DMS 273 treated with DMSO at 0.1 percent for 48 hours (cell line): ENCODE data around the gene SCO2.
A peak's percentile ranks its signal among the peaks of the same experiment; 100 is the strongest.

Source experiments
- DNase-seq: peaks from one replicate; lab custom pipeline; 2025; lab: John Stamatoyannopoulos, UW

The SCO2 gene, protein sequence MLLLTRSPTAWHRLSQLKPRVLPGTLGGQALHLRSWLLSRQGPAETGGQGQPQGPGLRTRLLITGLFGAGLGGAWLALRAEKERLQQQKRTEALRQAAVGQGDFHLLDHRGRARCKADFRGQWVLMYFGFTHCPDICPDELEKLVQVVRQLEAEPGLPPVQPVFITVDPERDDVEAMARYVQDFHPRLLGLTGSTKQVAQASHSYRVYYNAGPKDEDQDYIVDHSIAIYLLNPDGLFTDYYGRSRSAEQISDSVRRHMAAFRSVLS

DNA sequence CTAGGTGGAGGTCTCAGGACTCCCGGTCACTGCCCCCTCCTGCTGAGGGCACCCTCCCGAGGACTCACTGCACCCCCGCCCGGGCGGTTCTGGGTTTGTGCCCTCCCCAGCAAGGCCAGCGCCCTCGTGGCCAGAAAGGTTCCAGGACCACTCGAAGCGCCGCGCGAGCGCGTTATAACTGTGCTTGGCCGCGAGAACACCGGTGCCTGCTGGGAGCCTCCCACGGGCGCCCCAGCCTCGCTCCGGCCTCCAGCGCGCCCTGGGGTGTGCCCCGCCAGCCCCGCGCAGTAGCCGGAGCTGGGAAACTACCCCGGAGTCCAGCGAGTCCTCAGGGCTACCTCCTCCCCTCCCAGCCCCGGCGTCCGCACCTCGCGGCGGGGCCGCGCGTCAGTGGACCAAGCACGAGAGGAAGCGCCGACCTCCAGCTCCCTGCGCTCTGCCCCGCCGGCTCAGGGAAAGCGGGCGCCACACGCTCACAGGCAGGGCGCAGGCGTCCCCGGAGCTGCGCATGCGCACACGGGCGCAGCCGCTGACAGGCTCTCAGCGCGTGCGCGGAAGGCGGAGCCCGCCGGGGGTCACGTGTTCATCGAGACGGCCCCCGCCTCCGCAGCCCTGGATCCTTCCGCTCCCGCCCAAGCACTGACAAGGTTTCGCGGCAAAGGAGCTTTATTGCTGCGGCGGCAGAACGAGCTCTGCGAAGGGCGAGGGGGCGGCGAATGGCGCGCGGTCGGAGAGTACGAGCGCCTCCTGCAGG is at the start of gene SCO2:
Gene SCO2 (minus strand): TSS at position 495 of the 754 bp plus-strand sequence. CDS start 1,187 bp downstream, outside the sequence.
- peak; percentile 83 for DNase-seq

DNA sequence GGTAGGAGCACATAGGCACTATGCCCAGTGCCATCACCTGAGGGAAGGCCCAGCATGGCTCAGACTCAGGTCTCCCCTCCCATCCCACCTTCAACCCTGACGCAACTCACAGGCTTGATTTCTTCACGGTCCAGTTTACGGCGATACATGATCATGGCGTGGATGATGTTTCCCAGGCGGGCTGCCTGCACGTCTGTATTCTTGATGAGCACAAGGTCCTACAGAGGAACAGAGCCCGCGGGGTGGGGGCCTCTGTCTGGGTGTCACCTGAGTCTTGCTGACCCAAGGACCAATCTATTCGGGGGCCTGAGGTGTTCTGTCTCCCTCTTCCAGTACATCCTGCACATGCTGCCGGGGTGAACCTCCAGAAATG is 49.0 kb upstream of the SCO2 start:
- DNase-seq: no peak

DNA sequence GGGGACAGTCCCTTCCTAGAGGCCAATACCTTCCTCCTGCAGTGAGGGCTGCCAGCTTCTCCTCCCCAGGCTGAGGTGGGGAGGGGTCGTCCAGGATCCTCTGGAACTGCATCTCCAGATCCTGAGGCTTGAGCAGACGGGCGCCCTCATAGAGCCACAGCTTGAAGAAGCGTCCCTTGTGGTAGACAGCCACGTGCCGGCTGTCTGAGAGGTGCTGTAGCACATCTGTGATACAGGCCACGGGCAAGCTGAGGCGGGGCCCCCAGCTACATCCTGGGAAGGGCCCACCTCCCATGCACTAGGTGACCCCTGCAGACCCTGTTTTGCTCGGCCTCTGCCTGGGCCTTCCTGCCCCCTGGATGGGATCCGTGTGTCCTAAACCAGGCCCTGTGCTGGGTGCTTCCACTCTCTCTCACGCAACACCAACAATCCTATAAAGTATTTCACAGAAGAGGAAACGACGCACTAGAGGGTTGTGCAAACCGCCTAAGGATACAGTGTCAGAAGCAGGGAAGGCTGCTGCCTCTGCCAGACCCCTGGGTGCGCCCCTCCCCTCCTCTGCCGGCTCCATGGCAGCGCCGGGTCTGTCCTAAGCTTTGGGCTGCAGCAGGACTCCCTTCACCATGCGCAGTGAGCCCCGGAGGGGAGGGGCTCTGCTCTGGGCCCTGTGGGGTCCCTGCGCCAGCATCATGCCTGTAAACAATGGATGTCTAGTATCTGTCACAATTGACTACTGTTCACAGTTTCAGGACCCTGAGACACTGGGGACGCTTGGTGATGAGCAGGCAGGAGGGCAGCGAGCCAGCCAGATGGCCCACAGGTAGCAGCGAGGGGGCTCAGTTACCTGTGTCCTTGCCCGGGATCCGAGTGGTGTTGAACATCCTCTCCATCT is 48.3 kb upstream of the SCO2 start:
- no peak for DNase-seq

DNA sequence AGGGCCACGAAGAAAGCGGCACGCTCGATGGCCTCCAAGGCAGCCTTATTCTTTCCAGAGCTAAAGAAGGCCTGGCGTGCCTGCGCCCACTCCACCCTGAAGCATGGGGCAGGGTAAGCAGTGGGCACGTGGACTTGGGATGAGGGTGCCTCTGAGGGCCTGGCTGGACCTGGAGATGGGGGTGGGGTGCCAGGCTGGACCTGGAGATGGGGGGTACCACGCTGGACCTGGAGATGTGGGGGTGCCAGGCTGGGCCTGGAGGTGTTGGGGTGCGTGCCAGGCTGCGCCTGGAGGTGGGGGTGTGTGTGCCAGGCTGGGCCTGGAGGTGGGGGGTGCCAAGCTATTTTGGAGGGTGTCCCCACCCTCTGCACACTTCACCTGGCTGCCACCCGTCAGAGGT is 47.6 kb upstream of the SCO2 start:
- no peak for DNase-seq

DNA sequence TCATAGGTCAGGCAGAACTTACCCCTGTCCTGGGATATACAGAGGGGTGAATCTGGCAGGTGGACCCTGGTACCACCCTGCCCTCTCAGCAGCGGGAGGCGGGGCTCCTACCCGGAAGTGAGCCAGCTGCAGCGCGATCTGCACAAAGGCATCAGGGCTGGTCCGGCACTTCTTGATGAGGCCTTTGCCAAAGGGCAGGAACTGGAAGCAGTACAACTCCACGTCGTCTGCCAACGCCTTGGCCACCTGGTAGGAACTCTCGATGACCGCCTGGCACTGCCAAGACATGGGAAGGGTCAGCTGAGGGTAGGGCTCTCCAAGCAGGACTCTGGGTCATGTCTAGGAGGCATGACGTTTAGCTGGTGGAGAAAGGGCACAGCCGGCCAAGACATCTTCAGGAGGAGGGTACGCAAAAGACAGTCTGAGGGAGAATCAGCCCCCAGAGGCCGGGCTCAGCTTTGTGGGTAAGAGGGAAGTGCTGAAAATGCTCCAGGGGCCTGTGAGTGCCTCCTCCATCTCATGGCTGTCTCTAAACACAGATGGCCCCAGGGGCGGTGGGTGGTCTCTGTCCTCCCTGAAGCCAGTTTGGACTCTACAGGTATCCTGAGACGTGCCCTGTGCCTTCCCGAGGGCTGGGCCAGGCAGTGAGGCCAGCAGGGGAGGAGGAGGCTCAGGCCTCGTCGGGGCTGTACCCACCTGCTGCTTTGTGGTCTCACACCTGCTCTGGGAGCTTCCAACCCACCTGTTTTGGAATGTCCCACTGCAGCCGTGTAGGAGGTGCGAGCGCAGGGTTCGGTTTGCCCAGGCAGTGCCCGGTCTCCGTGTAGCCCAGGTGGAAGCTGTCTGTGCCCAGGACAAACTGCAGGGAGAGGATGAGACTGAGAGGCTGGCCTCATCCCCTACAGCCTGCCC is 46.1 kb upstream of the SCO2 start:
- no peak for DNase-seq

DNA sequence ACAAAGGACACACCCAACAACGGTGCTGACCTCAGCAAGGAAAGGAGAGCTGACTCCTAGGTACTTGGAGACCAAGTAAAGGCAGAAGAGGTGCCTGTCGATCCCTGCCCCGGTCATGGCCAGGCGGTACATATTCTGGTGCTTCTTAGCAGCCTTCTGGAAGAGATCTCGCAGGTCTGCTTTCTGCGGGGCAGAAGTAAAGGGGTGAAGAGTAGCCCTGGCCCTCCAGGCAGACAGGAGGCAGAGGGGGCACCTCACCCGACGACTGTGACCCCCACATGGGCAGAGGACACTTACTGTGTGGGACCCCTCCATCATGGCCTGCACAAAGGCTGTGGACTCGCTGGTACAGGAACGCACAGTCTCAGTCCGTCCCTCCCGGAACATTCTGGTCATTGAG is 45.5 kb upstream of the SCO2 start:
- DNase-seq: no peak

DNA sequence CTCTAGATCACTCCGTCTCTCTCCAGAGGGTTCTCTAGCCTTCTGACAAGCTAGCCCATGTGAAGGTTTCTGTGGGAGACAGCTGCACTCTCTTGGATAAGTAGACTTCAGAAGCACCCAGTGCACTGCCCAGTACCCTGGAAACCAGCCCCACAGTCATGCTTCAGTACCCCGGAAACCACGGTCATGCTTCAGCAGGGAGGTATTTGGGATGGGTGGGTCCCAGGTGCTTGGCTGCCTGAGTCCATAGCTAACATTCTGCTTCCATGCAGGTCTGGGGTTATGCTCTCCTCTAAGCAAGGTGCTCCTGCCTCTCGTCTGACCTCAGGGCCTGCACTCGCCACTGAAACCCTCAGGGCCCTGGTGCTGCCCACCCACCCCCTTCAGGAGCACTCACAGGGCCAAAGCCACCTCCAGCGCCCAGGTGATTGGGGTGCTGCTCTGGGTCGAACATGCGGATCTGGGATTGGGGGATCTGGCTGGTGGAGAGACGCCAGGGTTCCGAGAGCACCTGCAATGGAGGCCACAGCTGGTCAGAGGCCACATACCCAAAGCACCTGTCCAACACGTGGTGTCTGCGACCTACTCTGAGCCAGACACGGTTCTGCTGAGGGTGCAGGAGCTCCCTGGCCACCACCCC is 44.6 kb upstream of the SCO2 start:
- no peak for DNase-seq

DNA sequence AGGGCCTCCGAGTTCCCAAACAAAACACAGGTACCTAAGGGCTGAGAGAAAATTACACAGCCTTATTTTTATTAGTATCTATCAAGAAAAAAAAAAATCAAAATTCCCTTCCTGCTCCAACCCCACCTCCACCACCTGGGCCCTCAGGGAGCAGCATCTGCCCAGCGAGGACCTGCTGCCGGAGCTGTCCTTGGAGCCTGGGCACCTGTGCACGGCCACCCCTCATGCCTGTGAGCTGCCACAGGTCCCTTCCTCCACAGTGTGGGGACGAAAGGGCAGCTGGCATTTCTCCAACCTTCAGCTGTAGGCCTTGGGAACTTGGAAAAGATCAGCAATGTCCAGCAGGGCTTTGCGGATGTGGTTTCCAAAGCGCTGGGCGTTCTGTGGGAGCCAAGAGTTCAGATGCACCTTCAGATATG is 43.7 kb upstream of the SCO2 start:
- DNase-seq: no peak

DNA sequence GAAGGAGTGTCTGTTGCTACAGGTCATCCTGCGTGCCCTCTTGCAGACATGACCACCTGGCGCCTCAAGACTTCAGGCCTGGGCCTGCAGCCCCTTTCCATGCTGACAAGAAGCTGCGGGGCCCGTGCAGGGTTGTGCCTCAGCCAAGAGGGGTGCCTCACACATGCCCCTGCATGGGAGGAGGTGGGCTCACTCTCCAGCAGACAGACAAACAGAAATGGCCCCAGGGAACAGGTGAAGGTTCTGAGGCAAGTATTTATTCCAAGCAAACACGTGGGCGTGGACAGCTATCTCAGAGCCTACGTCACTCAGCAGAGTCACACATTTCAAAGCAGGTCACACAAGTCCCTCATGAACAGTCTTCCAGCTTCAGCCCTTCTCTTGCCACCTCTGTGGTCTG is 43.2 kb upstream of the SCO2 start:
- no peak for DNase-seq

DNA sequence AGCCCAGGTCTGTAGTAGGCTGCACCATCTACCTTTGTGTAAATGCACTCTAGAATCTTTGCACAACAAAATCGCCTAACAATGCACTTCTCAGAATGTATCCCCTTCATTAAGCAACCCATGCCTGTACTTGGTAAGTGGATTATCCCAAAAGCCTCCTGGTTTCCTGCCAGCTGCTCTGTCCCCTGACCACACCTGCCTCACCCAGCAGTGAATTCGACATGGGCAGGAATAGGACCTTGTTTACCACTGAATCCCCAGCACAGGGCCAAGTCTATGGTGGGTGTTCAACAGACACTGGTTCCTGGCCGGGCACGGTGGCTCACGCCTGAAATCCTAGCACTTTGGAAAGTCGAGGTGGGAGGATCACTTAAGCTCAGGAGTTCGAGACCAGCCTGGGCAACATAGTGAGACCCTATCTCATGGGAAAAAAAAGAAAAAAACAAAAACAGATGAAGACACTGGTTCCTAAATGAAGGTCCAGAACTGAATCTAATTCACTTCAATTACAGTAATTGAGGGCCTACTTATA is 42.4 kb upstream of the SCO2 start:
- no peak for DNase-seq

DNA sequence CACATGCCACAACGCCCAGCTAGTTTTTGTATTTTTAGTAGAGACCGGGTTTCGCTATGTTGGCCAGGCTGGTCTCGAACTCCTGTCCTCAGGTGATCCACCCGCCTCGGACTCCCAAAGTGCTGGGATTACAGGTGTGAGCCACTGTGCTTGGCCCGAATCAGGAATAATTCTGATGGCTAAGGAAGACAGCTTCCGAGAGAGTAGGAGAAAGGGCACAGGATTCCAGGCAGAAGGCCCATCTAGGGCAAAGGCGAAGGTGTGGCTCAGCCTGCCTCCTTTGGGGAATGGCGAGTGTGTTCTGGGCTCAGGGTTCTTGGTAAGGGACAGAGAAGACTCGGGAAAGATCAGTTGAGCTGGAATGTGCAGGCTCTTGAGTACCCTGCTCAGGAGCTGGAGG is 38.9 kb upstream of the SCO2 start:
- DNase-seq: no peak

DNA sequence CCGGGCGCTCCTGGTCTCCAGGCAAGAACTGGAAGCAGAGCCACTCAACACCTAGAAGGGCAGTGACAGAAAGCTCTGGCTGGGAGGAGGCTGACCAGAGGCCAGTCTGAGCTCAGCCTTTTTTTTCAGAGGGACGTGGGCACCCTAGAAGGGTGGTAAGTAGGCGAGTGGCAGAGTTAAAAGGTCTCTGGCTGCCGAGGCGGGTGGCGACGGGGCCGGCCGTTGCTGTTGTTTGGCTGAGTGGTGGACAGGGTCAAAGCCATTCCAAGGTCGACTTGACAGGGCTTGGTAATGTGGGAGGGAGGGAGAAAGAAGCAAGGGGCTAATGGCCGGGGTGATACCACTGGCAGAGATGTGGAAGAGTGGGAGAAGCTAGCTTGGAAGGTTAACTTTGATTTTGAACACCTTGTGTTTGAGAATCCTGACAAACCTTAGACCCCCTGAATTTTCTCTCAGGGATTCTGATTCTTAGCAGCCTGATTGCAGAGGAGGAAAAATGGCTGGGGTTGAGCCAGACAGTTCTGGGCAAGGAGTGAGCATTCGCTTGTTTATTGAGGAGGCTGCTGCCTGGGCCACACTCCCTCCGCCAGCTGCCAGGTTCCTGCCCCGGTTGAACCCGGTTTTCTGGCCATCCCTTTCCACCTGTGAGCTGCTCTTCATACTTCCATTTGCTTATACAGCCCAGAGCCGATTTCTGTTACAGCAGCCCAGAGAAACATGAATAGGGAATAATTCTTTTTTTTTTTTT is 38.2 kb upstream of the SCO2 start:
- no peak for DNase-seq

DNA sequence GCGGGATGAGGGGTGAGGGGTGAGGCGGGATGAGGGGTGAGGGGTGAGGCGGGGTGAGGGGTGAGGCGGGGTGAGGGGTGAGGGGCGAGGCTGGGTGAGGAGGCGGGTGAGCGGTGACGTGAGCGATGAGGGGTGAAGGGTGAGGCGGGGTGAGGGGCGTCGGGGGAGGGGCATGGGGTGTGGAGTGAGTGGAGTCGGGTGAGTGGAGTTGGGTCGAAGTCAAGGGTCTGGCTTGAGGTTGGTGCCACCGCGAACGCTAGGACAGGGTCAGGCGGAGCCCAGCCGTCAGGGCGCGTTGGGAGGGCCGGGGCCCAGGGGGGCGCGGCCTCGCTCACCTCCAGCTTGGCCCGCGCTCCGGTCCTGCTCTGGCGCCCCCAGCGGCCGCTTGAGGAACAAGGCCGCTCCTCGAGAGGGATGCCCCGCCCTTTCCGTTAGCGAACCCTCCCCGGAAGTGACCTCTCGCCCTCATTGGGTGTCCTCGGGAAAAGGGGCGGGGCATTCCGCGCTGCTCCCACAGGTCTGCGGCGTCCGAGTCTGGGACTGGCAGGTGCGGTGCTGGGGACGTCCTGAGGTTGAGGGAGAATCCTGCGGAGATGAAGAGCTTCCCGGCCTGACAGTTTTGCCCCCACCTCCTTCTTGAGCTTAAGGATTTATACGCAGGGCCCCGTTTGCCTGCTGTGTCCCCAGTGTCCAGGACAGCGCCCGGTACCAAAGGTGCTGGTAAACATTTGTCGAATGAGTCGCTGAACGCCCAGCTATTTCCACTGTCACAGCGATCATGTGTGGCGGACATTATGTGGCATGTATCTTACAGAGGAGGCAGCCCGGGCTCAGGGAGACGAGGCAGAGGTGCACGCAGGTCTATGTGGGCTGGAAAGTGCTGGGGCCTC is 37.4 kb upstream of the SCO2 start, which contains the start of gene SYCE3:
Gene SYCE3 (minus strand): TSS at position 397 of the 890 bp plus-strand sequence. CDS start 6,514 bp downstream, outside the sequence.
- peak; percentile 81 for DNase-seq

DNA sequence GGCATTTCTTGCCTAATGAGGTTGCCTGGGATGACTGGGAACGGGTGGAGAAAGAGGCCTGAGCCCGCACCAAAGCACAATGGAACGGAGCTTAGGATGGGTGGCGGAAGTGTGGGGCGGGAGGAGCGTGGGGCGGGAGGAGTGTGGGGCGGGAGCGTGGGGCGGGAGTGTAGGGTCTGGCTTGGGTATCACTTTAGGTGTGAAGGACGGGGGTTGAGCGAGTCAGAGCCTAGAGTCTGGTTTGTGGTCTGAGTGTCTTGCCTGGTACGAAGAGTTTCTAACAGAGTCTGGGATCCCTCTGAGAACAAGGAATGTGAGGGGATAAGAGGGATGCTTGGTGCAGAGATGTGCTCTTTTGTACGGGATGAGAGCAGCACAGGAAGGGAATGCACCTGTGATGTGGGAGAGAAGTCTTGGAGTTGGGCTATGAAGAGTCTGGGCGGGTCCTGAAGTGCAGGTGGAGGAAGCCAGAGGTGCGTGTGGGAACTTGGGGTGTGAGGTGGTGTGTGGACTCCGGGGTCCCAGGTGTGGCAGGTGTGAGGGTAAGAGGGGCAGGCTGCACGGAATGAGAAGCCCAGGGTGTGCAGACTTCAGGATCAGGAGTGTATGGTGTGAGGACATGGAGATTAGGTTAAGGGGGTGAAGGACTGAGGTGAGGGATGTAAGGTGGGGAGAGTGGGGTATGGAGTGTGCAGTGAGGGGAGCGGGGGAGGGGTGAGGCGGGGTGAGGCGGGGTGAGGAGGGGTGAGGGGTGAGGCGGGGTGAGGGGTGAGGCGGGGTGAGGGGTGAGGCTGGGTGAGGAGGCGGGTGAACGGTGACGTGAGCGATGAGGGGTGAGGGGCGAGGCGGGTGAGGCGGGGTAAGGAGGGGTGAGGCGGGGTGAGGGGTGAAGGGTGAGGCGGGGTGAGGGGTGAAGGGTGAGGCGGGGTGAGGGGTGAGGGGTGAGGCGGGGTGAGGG is 36.3 kb upstream of the SCO2 start:
- DNase-seq: no peak

DNA sequence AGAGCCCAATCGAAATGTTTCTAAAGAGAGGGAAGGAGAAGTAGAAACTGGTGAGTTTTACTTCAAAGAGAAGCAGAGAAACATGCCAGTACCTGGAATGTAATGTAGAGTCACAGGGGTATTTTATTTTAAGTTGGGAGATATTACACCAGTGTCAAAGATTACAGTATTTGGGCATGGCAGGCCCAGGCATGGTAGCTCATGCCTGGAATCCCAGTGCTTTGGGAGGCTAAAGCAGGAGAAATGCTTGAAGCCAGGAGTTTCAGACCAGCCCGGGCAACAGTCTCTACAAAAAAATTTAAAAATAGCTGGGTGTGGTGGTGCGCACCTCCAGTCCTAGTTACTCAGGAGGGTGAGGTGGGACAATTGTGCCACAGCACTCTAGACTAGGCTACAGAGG is 34.6 kb upstream of the SCO2 start:
- DNase-seq: no peak

DNA sequence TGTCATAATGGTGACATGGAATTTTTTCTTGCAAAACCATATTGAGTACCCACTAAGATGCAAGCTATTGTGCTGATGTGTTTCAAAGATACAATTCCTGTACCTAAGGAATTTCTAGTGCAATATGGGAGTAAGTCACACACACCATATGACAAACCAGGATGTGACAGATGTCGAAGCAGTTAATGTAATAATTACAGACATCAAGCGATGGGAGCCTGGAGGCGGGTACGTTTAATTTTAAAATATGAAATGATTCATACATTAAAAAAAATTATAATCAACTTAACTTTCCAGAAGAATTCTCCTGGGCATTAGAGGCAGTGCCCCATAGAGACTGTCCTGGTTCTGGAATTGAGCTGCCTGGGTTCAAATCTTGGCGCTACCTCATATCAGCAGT is 31.3 kb upstream of the SCO2 start:
- DNase-seq: no peak

DNA sequence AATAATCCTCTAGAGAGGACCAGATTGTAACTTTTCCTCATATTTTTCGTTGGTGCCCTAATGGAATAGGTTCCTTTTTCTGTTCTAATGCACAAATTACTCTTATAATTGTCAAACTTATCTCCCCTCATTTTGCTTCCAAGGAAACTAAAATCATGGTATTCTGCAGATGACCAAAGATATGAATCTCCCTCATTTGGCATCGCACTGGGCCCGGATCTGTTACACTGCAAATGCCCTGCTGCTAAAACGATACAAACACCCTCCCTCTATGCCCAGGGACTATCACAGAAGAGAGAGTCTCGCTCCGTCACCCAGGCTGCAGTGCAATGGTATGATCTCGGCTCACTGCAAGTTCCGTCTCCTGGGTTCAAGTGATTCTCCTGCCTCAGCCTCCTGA is 27.9 kb upstream of the SCO2 start:
- no peak for DNase-seq
